A673 (cell line): Measurements from ENCODE around the gene PLEKHA6.

Experiments used
- EZH2 ChIP-seq: fragments of 200-600 bp; sonication (generic); IDR thresholded peaks from 2 replicates; pipeline ENCODE4 v1.6.1; 2017; ENCODE audit warnings: borderline replicate concordance, low read depth, mild to moderate bottlenecking, mixed read lengths, antibody characterized with exemption, low read length; ENCODE audit not compliant: poor library complexity, severe bottlenecking
- TF ChIP-seq, protein P1 (sequence below): fragments of 300-800, 200-600 bp; sonication (generic); conservative IDR thresholded peaks from 2 replicates; pipeline ENCODE4 v1.5.1; 2017; ENCODE audit warnings: low read depth, mild to moderate bottlenecking, antibody characterized with exemption, low read length, moderate library complexity, mixed read lengths

DNA sequence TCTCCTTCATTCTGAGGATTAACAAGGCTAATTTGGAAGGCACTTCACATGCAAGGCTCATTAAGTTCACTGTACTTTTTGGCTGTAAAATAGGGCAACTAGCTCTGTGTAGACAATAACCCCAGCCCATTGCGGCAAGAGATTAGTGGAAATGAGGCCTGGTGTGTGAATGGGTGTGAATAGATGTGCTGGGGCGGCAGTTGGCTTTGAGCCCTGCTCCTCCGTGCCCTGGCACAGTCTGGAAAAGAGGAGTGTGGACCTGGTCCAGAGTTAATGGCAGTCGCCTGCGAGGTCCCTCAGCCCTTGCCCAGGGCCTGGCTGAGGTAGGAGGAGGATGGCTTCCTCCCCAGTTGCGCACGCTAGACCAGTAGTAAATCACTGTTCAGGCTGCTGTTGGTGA lies 168.3 kb downstream of the PLEKHA6 start:
- TF ChIP-seq, protein P1, sequence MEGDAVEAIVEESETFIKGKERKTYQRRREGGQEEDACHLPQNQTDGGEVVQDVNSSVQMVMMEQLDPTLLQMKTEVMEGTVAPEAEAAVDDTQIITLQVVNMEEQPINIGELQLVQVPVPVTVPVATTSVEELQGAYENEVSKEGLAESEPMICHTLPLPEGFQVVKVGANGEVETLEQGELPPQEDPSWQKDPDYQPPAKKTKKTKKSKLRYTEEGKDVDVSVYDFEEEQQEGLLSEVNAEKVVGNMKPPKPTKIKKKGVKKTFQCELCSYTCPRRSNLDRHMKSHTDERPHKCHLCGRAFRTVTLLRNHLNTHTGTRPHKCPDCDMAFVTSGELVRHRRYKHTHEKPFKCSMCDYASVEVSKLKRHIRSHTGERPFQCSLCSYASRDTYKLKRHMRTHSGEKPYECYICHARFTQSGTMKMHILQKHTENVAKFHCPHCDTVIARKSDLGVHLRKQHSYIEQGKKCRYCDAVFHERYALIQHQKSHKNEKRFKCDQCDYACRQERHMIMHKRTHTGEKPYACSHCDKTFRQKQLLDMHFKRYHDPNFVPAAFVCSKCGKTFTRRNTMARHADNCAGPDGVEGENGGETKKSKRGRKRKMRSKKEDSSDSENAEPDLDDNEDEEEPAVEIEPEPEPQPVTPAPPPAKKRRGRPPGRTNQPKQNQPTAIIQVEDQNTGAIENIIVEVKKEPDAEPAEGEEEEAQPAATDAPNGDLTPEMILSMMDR, result no peak
- TF ChIP-seq EZH2, result no peak
